Parietal lobe (tissue), 2 donors: Measurements from ENCODE around the gene SETD4. TPM values are rescaled to one million over a fixed set of nuclear protein-coding genes. Genes with fewer than 3 reads are reported as not detected.

Experiments used
- small RNA-seq: library from RNA; depleted of rRNA; stranded (forward); fragments of <200 nt; gene quantifications from one replicate; pipeline ENCODE3, GENCODE V24; 2014; ENCODE audit warnings: low replicate concordance
- total RNA-seq: library from RNA; depleted of rRNA; stranded (reverse); fragments of >200 nt; gene quantifications from one replicate; pipeline ENCODE4 v1.2.3, GENCODE V29; 2014

The SETD4 gene, protein sequence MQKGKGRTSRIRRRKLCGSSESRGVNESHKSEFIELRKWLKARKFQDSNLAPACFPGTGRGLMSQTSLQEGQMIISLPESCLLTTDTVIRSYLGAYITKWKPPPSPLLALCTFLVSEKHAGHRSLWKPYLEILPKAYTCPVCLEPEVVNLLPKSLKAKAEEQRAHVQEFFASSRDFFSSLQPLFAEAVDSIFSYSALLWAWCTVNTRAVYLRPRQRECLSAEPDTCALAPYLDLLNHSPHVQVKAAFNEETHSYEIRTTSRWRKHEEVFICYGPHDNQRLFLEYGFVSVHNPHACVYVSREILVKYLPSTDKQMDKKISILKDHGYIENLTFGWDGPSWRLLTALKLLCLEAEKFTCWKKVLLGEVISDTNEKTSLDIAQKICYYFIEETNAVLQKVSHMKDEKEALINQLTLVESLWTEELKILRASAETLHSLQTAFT
- 39.1 TPM for total RNA-seq

DNA sequence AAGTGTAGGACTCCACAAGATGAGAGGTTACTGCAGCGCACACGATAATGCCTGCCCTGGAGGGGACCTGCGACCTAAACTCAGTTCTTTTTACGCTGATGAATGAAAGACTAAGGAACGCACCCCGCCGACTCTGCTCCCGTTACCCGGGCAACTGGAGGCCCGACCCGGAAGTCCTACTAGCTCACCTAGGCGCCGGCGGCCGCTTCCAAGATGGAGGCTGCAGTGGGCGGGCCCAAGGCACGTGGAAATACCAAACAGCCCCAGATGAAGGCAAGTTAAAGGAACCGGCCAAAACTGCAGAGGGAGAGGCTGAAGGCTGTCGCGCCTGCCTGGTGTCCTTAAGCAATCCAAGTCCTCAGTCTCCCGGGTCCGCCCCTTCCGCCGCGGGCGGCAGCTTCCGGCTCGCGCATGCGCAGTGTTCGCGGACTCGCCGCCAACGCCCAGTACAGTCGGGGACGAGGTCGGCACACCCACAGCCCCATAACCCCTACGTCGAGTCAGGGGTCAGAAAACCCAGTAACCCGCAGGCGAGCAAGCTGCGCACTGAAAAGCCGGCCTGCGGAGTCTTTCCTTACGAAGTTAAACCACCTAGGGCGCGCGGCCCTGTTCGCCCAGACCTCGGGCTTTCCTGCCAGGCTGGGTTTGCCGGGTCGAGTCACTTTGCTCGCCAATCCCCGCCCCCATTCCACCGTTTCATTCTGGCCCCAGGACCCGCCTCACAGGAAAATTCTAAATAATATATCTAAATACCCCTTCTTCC is at the start of gene SETD4:
SETD4 (minus strand) TSS at position 368 of the 763 bp plus-strand sequence. CDS start 1,638 bp downstream, outside the sequence.

DNA sequence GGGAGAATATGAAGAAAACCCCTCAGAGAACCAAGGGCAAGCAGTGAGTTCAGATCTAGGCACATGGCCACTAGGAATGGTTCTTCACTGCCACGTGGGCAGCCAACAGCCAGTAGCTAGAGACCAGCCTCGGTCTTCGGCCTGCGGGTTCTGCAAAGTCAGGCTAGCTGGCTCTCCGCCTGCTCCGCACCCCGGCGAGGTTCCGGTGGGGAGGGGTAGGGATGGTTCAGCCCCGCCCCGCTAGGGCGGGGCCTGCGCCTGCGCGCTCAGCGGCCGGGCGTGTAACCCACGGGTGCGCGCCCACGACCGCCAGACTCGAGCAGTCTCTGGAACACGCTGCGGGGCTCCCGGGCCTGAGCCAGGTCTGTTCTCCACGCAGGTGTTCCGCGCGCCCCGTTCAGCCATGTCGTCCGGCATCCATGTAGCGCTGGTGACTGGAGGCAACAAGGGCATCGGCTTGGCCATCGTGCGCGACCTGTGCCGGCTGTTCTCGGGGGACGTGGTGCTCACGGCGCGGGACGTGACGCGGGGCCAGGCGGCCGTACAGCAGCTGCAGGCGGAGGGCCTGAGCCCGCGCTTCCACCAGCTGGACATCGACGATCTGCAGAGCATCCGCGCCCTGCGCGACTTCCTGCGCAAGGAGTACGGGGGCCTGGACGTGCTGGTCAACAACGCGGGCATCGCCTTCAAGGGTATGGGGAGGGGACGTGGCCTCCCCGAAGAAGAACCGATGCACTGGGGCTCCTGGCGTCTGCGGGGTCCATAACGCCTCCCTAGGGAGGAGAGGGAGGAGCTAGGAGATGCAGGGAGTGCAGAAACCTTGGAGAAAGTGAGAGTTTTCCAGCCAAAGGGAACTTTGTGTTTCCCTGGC is 9.6 kb upstream of the SETD4 start, which contains the start of gene CBR1:
CBR1 (plus strand) TSS at position 312 of the 871 bp plus-strand sequence; CDS start at position 404, 92 bp downstream.

Small RNA genes within 50 kb of the gene (small RNA-seq; reads per million reads assigned to genes)
- not detected for gene RNU6-992P

Other genes with a start within 250 kb of the SETD4 start
- 22.8 TPM for gene CBR1, start 9.5 kb upstream of the SETD4 start, total RNA-seq
- gene CBR3, start 74.6 kb upstream of the SETD4 start, total RNA-seq: 2.8 TPM
- gene DOP1B, start 96.3 kb upstream of the SETD4 start, total RNA-seq: 72.0 TPM